Measurements from ENCODE around the gene PNKP. TPM values are rescaled to one million over a fixed set of nuclear protein-coding genes. Genes with fewer than 3 reads are reported as not detected.

The PNKP gene
- total and polyA plus RNA-seq, 10 donors = 36.6 to 203 (median 108) TPM

DNA sequence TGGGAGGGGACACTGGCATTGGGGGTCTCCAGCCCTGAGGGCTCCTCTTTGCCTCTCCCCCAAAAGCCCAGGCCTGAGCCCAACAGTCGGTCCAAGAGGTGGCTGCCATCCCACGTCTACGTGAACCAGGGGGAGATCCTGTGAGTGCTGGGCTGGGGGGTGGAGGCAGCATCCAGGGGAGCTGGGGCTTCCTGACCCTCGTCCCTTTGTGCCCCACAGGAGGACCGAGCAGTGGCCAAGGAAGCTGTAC lies 9.6 kb downstream of the PNKP start:
- H3K9me3 ChIP-seq = no peaks in the 10 kb centered on the region
- intact Hi-C loops (cut with DNase I; ENCODE audit: low total_unique reads) = no loop called here
- no peaks in the 10 kb centered on the region for H3K27me3 ChIP-seq (replicated peaks in 1 of 7)
- TF ChIP-seq POLR2AphosphoS5 (IDR thresholded peaks at IDR 0.05) = no peak
- no peak for TF ChIP-seq POLR2A (IDR thresholded peaks at IDR 0.05)
- TF ChIP-seq, protein P1, sequence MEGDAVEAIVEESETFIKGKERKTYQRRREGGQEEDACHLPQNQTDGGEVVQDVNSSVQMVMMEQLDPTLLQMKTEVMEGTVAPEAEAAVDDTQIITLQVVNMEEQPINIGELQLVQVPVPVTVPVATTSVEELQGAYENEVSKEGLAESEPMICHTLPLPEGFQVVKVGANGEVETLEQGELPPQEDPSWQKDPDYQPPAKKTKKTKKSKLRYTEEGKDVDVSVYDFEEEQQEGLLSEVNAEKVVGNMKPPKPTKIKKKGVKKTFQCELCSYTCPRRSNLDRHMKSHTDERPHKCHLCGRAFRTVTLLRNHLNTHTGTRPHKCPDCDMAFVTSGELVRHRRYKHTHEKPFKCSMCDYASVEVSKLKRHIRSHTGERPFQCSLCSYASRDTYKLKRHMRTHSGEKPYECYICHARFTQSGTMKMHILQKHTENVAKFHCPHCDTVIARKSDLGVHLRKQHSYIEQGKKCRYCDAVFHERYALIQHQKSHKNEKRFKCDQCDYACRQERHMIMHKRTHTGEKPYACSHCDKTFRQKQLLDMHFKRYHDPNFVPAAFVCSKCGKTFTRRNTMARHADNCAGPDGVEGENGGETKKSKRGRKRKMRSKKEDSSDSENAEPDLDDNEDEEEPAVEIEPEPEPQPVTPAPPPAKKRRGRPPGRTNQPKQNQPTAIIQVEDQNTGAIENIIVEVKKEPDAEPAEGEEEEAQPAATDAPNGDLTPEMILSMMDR (IDR thresholded peaks at IDR 0.05 in 8 of 11, conservative IDR thresholded peaks at IDR 0.05 in 3 of 11) = no peak
- peaks cover 6 to 83% (median 36%) of the 10 kb centered on the region in 6 donors for H3K4me1 ChIP-seq
- peak overlapping the region in 3 of 8 donors; percentile 7 to 78 (median 43) for H3K27ac ChIP-seq
- DNase-seq = no peak
- 71 to 92% (median 79%) methylated on average over 3 to 5 of the region's 5 CpGs for WGBS, 5 donors
- peaks cover 0 to 87% (median 81%) of the 10 kb centered on the region in 6 donors for H3K36me3 ChIP-seq
- H3K4me3 ChIP-seq = no peak overlapping the region

DNA sequence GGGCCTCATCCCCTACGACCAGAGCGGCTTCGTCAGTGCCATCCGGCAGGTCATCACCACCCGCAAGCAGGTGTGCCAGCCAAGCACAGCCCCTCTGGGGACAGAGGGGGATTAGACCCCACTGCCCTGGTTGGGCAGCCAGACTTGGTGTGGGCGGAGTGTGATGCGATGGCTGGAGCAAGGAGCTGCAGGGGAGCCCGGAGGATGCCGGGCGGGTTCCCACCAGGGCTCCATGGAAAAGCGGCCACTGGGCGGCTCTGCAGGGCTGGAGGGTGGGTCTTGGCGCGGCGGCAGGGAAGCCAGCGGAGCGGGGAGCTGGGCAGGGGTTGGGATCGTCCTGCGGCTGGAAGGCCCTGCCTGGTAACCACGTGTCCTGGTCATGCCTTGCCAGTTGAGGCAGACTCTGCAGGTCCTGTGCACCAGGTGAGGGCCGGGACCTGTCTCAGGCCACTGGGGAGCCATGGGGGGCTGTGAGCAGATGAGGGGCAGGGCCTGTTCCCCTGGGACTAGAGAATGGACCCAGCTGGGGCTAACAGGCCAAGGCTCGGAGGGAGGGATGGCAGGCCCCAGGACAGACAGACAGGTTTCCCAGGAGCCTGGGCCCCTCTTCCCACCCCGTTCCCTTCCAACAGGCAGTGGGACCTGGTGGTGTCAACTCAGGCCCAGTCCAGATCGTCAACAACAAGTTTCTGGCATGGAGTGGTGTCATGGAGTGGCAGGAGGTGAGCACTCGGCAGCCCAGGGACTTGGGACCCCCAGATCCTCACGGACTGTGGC lies 10.1 kb downstream of the PNKP start:
- peak overlapping the region in 4 of 8 donors; percentile 7 to 78 (median 30) for H3K27ac ChIP-seq
- intact Hi-C loops (cut with DNase I; ENCODE audit: low total_unique reads) = no loop called here
- TF ChIP-seq POLR2A (IDR thresholded peaks at IDR 0.05) (no peak), POLR2AphosphoS5 (IDR thresholded peaks at IDR 0.05) (peak; percentile 34 to 74 (median 47))
- TF ChIP-seq, protein P1 (IDR thresholded peaks at IDR 0.05 in 8 of 11, conservative IDR thresholded peaks at IDR 0.05 in 3 of 11) = no peak
- 89 to 97% (median 93%) methylated on average over 19 to 26 of the region's 26 CpGs for WGBS, 5 donors
- no peak for DNase-seq
- H3K9me3 ChIP-seq = no peaks in the 10 kb centered on the region
- no peaks in the 10 kb centered on the region for H3K27me3 ChIP-seq (replicated peaks in 1 of 7)
- no peak overlapping the region for H3K4me3 ChIP-seq
- peaks cover 0 to 82% (median 76%) of the 10 kb centered on the region in 6 donors for H3K36me3 ChIP-seq
- peaks cover 11 to 84% (median 40%) of the 10 kb centered on the region in 6 donors for H3K4me1 ChIP-seq

DNA sequence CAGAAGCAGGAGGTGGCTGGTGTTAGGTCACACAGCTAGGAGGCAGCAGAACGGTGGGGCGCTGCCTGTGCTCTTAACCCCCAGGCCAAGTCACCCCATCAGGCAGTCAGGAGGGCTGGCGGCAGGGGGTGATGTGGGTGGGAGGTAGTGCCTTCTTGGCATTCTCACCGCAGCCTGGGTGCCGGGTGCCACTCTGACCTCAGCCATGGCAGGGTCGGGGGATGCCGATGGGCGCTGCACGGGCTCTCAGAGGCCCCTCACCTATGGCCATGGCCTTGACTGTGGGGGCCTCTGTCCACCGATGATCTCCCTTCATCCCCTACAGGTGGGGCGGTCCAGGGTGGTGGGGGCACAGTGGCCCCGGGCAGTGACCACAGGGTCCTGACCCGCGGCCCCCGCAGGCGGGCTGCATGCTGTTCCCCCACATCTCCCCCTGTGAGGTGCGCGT lies 10.8 kb downstream of the PNKP start:
- H3K36me3 ChIP-seq = peaks cover 0 to 75% (median 70%) of the 10 kb centered on the region in 6 donors
- no peak overlapping the region for H3K4me3 ChIP-seq
- H3K27me3 ChIP-seq (replicated peaks in 1 of 7) = peaks cover 0 to 5% (median 0%) of the 10 kb centered on the region in 7 donors
- peaks cover 14 to 85% (median 42%) of the 10 kb centered on the region in 6 donors for H3K4me1 ChIP-seq
- WGBS, 5 donors = 90 to 96% (median 90%) methylated on average over 11 to 18 of the region's 18 CpGs
- peak overlapping the region in 2 of 8 donors; percentile 13 to 47 for H3K27ac ChIP-seq
- TF ChIP-seq POLR2A (IDR thresholded peaks at IDR 0.05) (no peak), POLR2AphosphoS5 (IDR thresholded peaks at IDR 0.05) (peak in 1 of 3 donors; percentile 5)
- TF ChIP-seq, protein P1 (IDR thresholded peaks at IDR 0.05 in 8 of 11, conservative IDR thresholded peaks at IDR 0.05 in 3 of 11) = no peak
- H3K9me3 ChIP-seq = no peaks in the 10 kb centered on the region
- intact Hi-C loops (cut with DNase I; ENCODE audit: low total_unique reads) = no loop called here
- DNase-seq = no peak
